Measurements from ENCODE around the gene CCL27.

Gene CCL27

DNA sequence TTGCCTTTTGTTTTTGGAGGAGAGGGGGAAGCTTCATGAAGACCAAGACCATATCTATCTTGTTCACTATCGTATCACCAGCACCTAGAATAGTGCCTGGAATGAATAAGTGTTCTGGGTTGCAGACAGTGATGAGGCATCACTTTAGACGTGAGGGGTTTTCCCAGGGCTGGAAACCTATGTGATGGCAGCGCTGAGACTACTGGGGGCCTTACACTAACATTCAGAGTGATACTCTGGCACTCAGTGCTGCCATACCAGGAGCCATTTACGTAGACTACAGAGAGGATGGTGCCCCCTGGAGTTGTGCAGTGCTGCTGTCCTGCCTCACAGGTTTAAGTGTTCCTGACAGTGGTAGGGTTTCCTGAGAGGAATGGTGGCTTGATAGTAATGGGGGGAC, 21.7 kb upstream of the CCL27 start:
- DNase-seq, result no peak

DNA sequence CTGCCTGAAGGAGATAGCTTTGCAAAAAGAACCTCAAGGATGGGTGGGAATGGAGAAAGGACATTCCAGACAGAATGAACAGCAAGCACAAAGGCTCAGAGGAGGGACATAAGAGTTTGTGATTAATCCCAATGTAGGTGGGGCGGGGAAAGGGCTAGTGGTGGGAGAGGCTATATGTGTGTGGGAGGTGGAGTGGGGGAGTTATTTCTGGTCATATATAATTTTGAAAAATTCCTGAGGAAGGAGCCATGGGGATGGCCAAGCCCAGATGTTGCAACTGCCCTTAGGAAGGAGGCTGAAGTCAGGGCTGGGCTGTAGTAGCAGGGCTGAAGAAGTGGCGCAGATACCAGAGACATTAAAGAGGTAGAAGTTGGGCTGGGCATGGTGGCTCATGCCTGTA, 13.4 kb upstream of the CCL27 start:
- DNase-seq, result no peak

GRCh38 chr9:34675048-34675714, 12.7 kb upstream of the CCL27 start:
- DNase-seq, result peak; percentile 25

DNA sequence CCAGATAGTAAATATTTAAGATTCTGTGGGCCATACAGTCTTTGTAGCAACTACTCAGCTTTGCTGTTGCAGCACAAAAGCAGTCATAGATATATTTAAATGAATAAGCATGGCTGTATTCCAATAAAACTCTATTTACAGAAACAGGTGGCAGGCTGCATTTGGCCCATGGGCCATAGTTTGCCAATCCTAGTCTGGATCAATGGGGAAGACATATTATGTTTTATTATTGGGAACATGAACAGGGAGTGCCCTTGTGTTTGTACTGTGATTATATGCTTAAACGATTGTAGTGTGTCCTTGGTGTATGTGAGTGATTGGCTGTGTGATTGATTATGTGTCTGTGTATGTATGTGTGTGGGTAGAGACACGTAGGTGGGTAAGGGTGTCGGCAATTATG, 12.0 kb upstream of the CCL27 start:
- no peak for DNase-seq

GRCh38 chr9:34671307-34671706, 8.8 kb upstream of the CCL27 start:
- no peak for DNase-seq

GRCh38 chr9:34669809-34670562, 7.5 kb upstream of the CCL27 start:
- no peak for DNase-seq

GRCh38 chr9:34665381-34666250, 3.2 kb upstream of the CCL27 start:
- DNase-seq, result peak; percentile 76

GRCh38 chr9:34665067-34665380, 2.6 kb upstream of the CCL27 start:
- DNase-seq, result no peak

DNA sequence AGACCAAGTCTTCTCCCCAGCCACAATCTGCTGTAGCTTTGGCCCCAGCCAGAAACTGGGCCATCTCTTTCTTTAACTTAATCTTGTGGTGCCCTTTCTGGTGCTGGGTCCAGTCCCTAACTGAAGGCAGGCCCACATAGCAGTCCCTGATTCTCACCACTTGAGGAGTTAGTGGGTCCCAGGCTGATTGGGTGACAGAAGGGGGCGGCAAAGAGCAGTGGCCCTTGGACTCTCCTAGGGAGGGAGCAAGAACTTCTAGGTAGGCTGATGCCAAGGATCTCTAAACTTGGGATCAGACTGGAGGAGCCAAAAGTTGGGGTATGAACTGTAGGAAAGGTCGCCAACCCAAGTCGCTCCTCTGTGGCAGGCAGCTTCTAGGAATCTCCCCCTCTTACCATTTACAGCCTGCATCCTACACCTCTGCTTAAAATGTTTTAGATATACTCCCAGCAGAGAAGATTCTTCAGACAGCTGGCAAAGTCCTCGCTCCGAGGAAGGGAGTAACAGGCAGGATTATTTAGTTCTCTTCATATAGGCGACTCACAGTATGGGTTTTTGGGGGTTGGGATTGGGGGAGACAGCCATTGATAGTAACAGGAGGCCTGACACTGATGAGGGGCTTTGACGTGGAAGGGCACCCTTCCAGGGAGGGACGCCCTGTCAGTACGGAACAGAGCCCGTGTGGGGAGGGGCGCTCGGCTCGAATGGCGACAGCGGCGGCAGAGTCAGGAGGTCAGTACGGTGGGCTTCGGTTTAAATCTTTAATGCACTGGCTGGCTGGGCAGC, 2.0 kb upstream of the CCL27 start:
- DNase-seq, result peak; percentile 39

DNA sequence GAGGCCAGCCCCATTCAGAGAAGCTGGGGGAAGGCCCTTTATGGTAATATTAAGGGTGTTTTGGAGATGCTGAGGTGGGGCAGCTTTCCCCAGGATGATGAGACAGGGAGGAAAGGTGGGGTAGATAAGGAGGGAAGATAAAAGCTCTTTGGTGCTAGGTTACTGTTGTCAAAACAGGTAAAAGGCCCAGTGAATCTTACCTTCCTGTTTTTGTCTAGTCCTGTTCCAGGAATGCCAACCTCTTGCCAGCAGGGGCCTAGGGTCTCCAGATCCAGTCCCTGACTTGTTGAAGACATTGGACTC, 797 bp upstream of the CCL27 start:
- DNase-seq, result no peak

- DNase-seq, result no peak
These were observed 2.7 kb downstream of the CCL27 start for GRCh38 chr9:34659592-34660253.

- DNase-seq, result no peak
These were observed 4.0 kb downstream of the CCL27 start for GRCh38 chr9:34658461-34658860.

DNA sequence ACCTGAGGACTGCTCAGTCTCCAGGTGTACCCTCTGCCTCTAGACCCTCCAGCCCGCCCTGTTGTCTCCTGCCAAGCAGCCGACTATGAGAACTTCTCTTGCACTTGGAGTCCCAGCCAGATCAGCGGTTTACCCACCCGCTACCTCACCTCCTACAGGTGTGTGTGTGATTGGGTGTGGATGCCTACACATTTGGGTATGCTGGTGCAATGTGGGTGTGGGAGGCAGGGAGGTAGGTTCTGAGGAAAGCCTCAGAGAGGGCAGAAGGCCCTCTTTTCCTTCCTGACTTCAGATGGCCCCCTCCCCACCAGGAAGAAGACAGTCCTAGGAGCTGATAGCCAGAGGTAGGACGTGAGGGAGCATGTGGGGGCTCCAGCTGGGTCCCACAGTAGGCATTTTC, 5.5 kb downstream of the CCL27 start:
- DNase-seq, result no peak

DNA sequence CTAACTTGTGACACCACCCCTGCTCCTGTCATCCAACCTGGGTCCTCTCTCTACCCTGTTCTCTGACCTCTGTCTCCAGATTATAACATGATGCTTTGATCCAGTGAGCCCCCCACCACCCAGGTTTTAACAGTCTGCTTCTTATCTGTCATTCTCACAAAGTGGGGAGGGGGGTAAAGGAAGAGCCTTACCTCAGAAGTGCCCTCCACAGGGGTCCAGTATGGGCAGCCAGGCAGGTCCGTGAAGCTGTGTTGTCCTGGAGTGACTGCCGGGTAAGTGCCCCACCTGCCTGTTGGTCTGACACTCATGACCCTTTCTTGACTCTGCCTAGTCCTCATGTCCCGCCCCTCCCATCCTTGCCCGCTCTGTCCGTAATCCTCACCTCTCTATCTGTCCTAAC, 7.1 kb downstream of the CCL27 start:
- no peak for DNase-seq

DNA sequence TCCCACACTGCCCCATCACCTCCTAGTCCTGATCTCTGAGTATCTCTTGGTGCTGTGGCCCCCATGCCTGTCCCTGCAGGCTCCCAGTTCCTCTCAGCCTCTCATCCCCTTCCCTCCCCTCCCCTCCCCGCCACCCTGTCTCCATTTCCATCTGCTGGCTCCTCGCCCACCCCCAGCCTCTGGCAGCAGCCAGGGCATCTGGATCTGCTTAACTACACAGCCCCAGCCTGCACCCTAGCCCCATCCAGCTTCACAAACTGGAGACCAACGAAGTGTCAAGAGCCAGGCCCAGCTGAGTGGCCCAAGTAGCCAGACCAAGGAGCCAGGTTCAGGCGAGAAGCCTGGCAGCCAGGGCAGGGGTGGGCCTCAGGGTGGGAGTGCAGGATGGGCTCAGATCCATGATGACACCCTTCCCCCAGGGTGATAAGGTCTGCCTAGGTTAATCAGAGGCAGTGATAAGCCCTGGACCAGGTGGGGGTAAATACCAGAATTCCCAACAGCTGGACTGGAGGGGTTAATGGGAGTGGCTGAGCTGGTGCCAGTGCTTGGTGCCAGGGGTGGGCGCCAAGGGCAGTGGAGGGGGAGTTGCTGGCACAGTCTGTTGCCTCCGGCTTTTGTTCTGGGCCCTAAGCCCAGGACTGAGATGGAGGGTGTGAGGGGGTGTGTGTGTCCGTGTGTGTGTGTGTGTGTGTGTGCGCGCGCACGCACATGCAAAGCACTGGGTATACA, 8.0 kb downstream of the CCL27 start:
- DNase-seq, result no peak

GRCh38 chr9:34653151-34654072, 9.0 kb downstream of the CCL27 start:
- DNase-seq, result no peak

DNA sequence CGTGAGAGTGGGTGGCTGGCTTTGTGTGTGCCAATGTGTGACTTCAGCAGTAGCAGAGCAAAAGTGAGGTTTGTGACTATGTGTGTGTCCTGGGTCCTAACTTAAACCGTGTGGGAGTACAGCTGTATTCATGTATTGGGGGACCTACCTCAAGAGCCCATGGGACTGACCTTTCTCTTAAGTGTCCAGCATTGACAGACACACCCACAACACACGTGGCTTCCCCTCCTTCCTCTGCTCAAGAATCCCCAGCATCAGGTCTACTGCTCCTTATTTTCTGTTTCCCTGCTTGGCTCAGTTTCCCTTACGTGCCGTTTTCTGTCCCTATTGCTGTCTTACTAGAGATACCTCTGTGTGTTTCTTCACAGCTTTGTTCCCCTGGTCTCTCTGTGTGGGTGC, 9.9 kb downstream of the CCL27 start:
- no peak for DNase-seq

GRCh38 chr9:34651876-34652601, 10.4 kb downstream of the CCL27 start, which contains the start of gene IL11RA:
TSS of gene IL11RA (plus strand) at chr9:34652185. CDS start at chr9:34655218, 3,033 bp downstream.
- no peak for DNase-seq

DNA sequence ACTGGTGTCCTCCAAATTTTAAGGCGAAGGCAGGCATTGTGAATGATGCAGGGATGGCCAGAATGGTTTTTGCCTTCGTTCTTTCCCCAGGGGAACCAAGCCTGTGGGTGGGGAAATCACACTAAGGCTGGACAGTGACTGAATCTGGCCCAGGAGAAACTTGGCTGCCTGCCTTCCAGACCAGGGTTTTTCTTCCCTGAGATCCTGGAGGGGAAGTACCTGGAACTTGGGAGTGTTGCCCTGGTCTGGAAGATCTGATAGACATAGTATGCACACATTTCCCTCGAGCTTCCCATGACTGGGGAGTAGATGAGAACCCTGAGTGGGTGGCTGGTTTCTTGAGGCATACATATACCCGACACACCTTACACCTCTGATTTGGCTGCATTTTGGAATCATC, 11.1 kb downstream of the CCL27 start:
- no peak for DNase-seq

DNA sequence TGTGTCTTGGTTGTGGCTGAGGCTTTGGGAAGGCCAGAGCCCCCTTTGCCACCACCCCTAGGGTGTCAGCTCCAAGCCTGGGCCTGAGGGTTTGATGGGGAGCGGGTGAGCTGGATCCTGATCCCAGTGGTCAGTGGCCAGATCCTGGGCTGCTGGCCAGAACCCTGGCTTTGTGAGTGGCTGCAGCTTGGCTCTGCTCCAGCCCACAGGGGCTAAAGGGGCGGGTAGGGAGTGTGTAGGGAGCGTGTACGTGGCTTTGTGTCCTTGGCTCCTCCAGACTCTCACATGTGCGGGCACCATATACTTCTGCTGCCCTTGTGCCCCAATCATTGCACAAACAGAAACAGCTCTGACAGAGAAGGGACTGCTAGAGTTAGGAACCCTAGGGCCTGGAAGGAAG, 11.6 kb downstream of the CCL27 start:
- DNase-seq, result no peak

Data from NCI-H526 treated with DMSO at 0.1 percent for 48 hours (cell line).